ENCODE data around the gene BCL11B.

Gene BCL11B

DNA sequence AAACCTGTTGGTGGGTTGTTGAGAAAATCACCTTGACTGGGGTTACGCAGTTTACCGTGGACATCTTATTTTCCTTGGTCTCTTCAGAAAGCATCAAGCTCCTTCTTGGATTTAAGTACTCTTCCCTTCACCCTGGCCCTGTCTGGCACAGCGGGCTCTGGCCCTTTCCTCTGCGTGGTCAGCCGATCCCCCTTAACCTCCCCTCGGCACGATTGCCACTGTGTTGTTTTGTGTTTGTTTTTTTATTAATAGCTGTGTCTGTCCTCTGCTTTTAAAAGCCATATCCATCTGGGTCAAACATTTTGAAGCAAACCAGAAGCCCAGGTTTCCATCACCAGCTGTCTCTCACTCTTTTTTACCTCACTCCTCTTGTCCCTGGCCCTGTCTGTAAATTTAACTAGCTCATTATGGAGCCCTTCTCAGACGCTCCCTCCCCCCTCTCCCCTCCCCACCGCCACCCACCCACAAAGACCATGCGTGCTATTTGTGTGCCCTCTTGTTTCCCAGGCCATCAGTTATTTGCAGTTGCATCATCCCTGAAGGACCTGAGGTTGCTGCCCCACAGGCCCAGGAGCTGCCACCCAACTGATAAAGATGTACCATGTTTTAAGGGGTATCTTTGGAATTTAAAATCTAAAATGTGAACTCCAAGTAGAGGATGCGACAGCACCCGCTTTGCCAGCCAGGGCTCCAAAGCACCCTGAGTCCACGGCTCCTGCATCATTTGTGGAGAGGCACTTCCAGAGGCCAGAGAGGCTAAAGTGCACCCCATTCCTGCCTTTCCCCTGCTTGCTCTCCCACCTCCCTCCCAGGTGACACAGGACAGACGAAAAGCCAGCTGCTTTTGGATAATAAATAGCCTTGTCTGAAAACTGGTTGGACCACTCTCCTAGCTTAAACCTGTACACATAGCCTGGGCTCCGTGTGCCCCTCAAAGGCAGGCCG is 3.9 kb downstream of the BCL11B start:
- TF ChIP-seq, protein P1, sequence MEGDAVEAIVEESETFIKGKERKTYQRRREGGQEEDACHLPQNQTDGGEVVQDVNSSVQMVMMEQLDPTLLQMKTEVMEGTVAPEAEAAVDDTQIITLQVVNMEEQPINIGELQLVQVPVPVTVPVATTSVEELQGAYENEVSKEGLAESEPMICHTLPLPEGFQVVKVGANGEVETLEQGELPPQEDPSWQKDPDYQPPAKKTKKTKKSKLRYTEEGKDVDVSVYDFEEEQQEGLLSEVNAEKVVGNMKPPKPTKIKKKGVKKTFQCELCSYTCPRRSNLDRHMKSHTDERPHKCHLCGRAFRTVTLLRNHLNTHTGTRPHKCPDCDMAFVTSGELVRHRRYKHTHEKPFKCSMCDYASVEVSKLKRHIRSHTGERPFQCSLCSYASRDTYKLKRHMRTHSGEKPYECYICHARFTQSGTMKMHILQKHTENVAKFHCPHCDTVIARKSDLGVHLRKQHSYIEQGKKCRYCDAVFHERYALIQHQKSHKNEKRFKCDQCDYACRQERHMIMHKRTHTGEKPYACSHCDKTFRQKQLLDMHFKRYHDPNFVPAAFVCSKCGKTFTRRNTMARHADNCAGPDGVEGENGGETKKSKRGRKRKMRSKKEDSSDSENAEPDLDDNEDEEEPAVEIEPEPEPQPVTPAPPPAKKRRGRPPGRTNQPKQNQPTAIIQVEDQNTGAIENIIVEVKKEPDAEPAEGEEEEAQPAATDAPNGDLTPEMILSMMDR (IDR thresholded peaks at IDR 0.05; ENCODE audit: low read depth, low read length, missing control alignments) = no peak
- H3K4me3 ChIP-seq (replicated peaks; ENCODE audit: low read depth, low read length) = no peak overlapping the region
- DNase-seq (ENCODE audit: extremely low read depth, low read depth) = no peak

DNA sequence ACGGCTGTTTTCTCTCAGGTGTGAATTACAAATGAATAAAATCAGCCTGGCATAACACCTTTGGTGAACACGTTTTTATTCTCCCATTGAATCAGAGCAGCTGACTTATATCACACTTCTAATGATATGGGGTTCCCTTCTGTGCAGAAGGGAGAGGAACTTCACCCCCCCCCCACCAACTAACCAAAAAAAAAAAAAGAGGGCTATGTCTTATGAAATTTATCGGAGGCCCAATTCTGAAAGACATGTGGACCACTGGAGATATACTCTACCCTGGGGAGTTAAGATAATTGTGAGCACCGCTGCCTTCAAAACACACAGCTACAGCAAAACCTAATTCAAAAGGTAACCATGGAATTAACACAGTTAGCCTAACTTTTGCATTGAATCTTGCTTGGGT is 4.6 kb downstream of the BCL11B start:
- H3K4me3 ChIP-seq (replicated peaks; ENCODE audit: low read depth, low read length) = no peak overlapping the region
- DNase-seq (ENCODE audit: extremely low read depth, low read depth) = no peak
- TF ChIP-seq, protein P1 (IDR thresholded peaks at IDR 0.05; ENCODE audit: low read depth, low read length, missing control alignments) = no peak

DNA sequence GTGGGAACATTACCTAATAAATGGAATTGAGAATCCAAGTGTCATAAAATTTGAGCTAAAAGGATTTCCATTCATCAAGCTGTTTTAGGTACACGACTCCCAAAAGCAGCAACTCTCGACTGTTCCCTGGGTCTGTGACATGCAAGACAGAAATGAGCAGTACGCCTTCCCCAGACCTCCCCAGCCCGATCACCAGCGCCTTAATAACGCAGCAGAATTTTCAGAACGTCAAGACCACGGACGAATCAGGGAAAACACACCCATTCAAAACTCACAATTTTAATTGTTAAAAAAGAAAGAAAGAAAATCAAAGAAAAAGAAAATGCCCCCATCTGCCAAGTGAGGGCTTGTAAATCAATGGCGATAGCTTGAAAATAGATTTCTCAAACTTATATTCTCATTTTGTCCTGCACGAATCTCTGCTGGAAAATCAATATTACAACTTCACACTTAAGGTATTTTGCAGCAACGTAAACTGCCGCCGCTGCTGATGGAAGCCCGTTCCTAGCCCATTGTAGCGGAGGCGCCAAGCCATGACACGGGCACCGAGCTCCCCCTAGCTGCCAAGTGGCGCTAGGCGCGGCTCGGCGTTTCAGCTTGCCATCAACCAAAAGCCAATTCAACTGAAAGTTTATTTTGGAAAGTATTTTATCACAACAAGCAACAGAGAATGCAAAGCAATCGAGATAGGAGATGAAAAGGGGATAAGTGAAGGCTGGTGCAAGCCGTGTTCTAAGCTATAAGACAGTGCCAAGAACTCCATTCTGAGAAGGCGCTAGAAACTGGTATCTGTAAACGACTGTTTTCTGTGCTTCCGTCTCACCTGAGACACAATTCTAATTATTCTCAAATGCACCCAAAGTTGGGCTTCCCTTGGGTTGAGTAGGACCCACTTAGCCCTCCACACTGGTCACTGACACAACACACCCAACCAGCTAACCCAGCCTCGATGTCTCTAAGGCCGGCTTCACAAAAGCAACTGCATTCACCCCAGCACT is 5.5 kb downstream of the BCL11B start:
- DNase-seq (ENCODE audit: extremely low read depth, low read depth) = peak; percentile 17
- TF ChIP-seq, protein P1 (IDR thresholded peaks at IDR 0.05; ENCODE audit: low read depth, low read length, missing control alignments) = peak; percentile 99
- no peak overlapping the region for H3K4me3 ChIP-seq (replicated peaks; ENCODE audit: low read depth, low read length)

DNA sequence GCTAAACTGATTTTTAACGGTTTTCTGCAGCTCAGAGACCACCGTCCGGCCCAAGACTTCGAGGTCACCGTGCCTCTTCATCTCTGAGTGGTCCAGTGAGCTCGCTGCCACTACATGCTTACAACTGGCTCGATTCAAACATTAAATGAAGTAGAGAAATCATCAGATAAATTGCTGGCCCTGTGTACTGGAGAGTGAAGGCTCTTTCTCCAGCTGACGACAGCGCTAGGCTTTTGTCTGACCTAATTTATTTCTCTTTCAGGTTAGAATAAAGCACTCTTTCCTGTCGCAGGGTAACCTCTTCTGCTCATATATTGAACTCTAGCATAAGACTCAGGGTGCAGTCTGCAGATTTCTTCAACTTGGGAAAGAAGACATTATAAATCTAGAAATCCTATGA is 6.4 kb downstream of the BCL11B start:
- H3K4me3 ChIP-seq (replicated peaks; ENCODE audit: low read depth, low read length) = no peak overlapping the region
- TF ChIP-seq, protein P1 (IDR thresholded peaks at IDR 0.05; ENCODE audit: low read depth, low read length, missing control alignments) = no peak
- DNase-seq (ENCODE audit: extremely low read depth, low read depth) = no peak

DNA sequence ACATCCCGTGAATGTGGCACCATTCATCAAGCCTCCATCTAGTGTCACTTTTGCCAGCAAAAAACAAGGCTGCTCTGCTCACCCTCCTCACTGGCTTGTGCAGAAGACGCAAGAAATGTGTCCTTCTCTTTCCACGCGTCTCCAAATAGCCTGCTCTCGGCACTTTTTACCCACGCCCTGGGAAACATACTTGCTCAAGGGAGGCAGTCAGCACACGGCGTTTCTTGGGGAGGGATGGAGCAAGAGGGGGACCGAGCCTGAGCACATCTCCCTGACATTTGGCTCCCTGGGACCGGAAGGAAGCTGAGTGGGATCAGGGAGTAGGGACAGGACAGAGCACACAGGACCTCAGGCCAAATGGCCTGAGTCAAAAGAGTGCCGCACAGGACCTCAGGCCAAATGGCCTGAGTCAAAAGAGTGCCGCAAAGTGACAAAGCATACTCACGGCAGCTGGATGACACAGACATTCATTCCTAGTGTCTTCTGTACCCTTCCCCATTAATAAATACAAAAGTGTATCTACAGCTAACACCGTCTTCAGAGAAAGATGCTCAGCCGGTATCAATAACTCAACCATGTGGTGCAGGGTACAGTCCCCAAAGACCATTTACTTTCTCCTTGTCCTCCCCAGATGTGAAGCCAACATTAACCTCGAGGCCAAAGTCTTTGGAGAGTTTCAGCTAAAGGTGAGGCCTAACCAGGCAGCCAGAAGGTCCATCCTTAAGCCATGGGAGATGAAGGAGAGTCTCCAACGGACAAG is 7.1 kb downstream of the BCL11B start:
- DNase-seq (ENCODE audit: extremely low read depth, low read depth) = no peak
- TF ChIP-seq, protein P1 (IDR thresholded peaks at IDR 0.05; ENCODE audit: low read depth, low read length, missing control alignments) = no peak
- H3K4me3 ChIP-seq (replicated peaks; ENCODE audit: low read depth, low read length) = no peak overlapping the region

All from HFF-Myc (cell line).